ENCODE data around the gene FCF1.
"Not testable (repeated sequence)": the region's sequence is repeated elsewhere in the genome, so short reads cannot be mapped to it uniquely, and the experiment has no call there.

Gene FCF1

GRCh38 chr14:74702293-74702692, 10.7 kb upstream of the FCF1 start:
- DNase-seq: no peak

- DNase-seq: no peak
These were observed 9.9 kb upstream of the FCF1 start for GRCh38 chr14:74703043-74703442.

- no peak for DNase-seq
These were observed 8.3 kb upstream of the FCF1 start for GRCh38 chr14:74704656-74705055.

GRCh38 chr14:74705613-74706500, 7.1 kb upstream of the FCF1 start:
- DNase-seq: no peak

GRCh38 chr14:74710480-74710879, 2.5 kb upstream of the FCF1 start:
- DNase-seq: no peak

GRCh38 chr14:74711651-74712050, 1.3 kb upstream of the FCF1 start:
- no peak for DNase-seq

- no peak for DNase-seq
These were observed 421 bp downstream of the FCF1 start for GRCh38 chr14:74713395-74713735.

GRCh38 chr14:74720526-74720925, 7.6 kb downstream of the FCF1 start:
- DNase-seq: no peak

GRCh38 chr14:74723134-74723533, 10.2 kb downstream of the FCF1 start:
- no peak for DNase-seq

- no peak for DNase-seq
These were observed 19.4 kb downstream of the FCF1 start for GRCh38 chr14:74732387-74732786.

GRCh38 chr14:74733221-74733620, 20.3 kb downstream of the FCF1 start:
- DNase-seq: no peak

- DNase-seq: no peak
These were observed 22.2 kb downstream of the FCF1 start for GRCh38 chr14:74735125-74735524.

- DNase-seq: no peak
These were observed 24.9 kb downstream of the FCF1 start for GRCh38 chr14:74737753-74738325.

- DNase-seq: no peak
These were observed 26.5 kb downstream of the FCF1 start for GRCh38 chr14:74739293-74740030.

GRCh38 chr14:74747237-74747636, 34.3 kb downstream of the FCF1 start:
- DNase-seq: no peak

- no peak for DNase-seq
These were observed 41.2 kb downstream of the FCF1 start for GRCh38 chr14:74754157-74754556.

- DNase-seq: no peak
These were observed 42.0 kb downstream of the FCF1 start for GRCh38 chr14:74754899-74755298.

GRCh38 chr14:74756326-74756725, 43.4 kb downstream of the FCF1 start:
- DNase-seq: no peak

- not testable (repeated sequence) for DNase-seq
These were observed 45.6 kb downstream of the FCF1 start for GRCh38 chr14:74758505-74758904.

- peak; percentile 87 for DNase-seq
These were observed 50.2 kb downstream of the FCF1 start, which contains the start of gene YLPM1 for GRCh38 chr14:74762917-74763802. Gene YLPM1 (plus strand): TSS chr14:74763316. CDS start chr14:74763490, 174 bp downstream.

- no peak for DNase-seq
These were observed 51.0 kb downstream of the FCF1 start for GRCh38 chr14:74763803-74764531.

- DNase-seq: no peak
These were observed 52.8 kb downstream of the FCF1 start for GRCh38 chr14:74765721-74766120.
